GM23338 (cell line): ENCODE measurements around the gene PLXNA2. TPM values are rescaled to one million over a fixed set of nuclear protein-coding genes. Genes with fewer than 3 reads are reported as not detected.

Source experiments
- ATAC-seq: fragments of 200-7000 bp; cut with Tn5 transposase; 3 replicates; pipeline ENCODE4 v1.9.1; 2020
- DNase-seq: peaks from one replicate; pipeline ENCODE4 v3.0.0-alpha.2; 2015; ENCODE audit warnings: low spot score
- H2AFZ ChIP-seq: fragments of 200-600 bp; sonication (generic); 2 replicates; pipeline ENCODE4 v1.8.0; 2016; ENCODE audit warnings: antibody characterized with exemption, mild to moderate bottlenecking, moderate library complexity
- H3F3A ChIP-seq: fragments of 200-600 bp; sonication (generic); replicated peaks from 2 replicates; pipeline ENCODE4 v1.8.0; 2017; ENCODE audit warnings: antibody characterized with exemption, mixed run types, low read depth
- H3K27ac ChIP-seq: fragments of 200-600 bp; sonication (generic); 2 replicates; pipeline ENCODE4 v1.6.1; 2016; ENCODE audit warnings: low read depth
- H3K27me3 ChIP-seq: fragments of 200-600 bp; sonication (generic); 2 replicates; pipeline ENCODE4 v1.8.0; 2016; ENCODE audit warnings: mild to moderate bottlenecking, mixed run types, moderate library complexity; ENCODE audit not compliant: insufficient read depth
- H3K36me3 ChIP-seq: fragments of 200-600 bp; sonication (generic); 2 replicates; pipeline ENCODE4 v1.8.0; 2016; ENCODE audit warnings: mild to moderate bottlenecking; ENCODE audit not compliant: insufficient read depth
- H3K4me1 ChIP-seq: fragments of 200-600 bp; sonication (generic); 2 replicates; pipeline ENCODE4 v1.8.0; 2016; ENCODE audit warnings: mild to moderate bottlenecking, moderate library complexity; ENCODE audit not compliant: insufficient read depth
- H3K4me2 ChIP-seq: fragments of 200-600 bp; sonication (generic); 2 replicates; pipeline ENCODE4 v1.7.1; 2017; ENCODE audit warnings: mixed run types
- H3K4me3 ChIP-seq: fragments of 200-600 bp; sonication (generic); 2 replicates; pipeline ENCODE4 v1.6.1; 2016; ENCODE audit warnings: mixed run types
- H3K79me2 ChIP-seq: fragments of 200-600 bp; sonication (generic); replicated peaks from 2 replicates; pipeline ENCODE4 v1.8.0; 2017; ENCODE audit warnings: mild to moderate bottlenecking; ENCODE audit not compliant: insufficient read depth
- H3K9me2 ChIP-seq: fragments of 200-600 bp; sonication (generic); 2 replicates; pipeline ENCODE4 v1.8.0; 2017; ENCODE audit not compliant: insufficient read depth
- H4K20me1 ChIP-seq: fragments of 200-600 bp; sonication (generic); replicated peaks from 2 replicates; pipeline ENCODE4 v1.8.0; 2017; ENCODE audit warnings: mild to moderate bottlenecking; ENCODE audit not compliant: insufficient read depth
- H3K27ac Mint-ChIP-seq: 2 replicates; pipeline ENCODE4 v1.8.0; 2020; ENCODE audit warnings: inconsistent platforms, mild to moderate bottlenecking, moderate library complexity, mixed read lengths
- H3K27me3 Mint-ChIP-seq: 3 replicates; pipeline ENCODE4 v1.8.0; 2022; ENCODE audit warnings: low read depth, mild to moderate bottlenecking, moderate library complexity, mixed read lengths, inconsistent platforms; ENCODE audit not compliant: insufficient read depth, poor library complexity
- H3K36me3 Mint-ChIP-seq: 3 replicates; pipeline ENCODE4 v1.8.0; 2021; ENCODE audit warnings: low read depth, mild to moderate bottlenecking, inconsistent platforms, moderate library complexity, mixed read lengths
- H3K4me1 Mint-ChIP-seq: 3 replicates; pipeline ENCODE4 v1.8.0; 2020; ENCODE audit warnings: mild to moderate bottlenecking, inconsistent platforms, mixed read lengths
- H3K4me3 Mint-ChIP-seq: 3 replicates; pipeline ENCODE4 v1.8.0; 2021; ENCODE audit warnings: moderate library complexity, mild to moderate bottlenecking, inconsistent platforms, mixed read lengths
- H3K9me3 Mint-ChIP-seq: 3 replicates; pipeline ENCODE4 v1.8.0; 2020; ENCODE audit warnings: moderate library complexity, mild to moderate bottlenecking, inconsistent platforms, mixed read lengths
- CREB1 ChIP-seq: fragments of 250-450 bp; sonication (Bioruptor Pico); IDR thresholded peaks from 2 replicates; pipeline ENCODE4 v1.5.0; 2020; ENCODE audit warnings: low read depth, mild to moderate bottlenecking, moderate library complexity
- CTCF ChIP-seq, 2 experiments: fragments of 200-600 bp in 1 of 2; sonication (generic) in 1 of 2; conservative IDR thresholded peaks; 2 replicates each; pipeline versions ENCODE4 v1.5.1 to v1.6.1; 2016 to 2017; ENCODE audit warnings: antibody characterized with exemption in 2 of 2, low read depth in 2 of 2, mild to moderate bottlenecking in 2 of 2, moderate library complexity in 1 of 2
- ETS1 ChIP-seq: IDR thresholded peaks from 2 replicates; pipeline ENCODE4 v1.6.1; 2016; ENCODE audit warnings: antibody characterized with exemption
- EZH2 ChIP-seq: fragments of 200-600 bp; sonication (generic); IDR thresholded peaks from one replicate; pipeline ENCODE4 v1.8.0; 2017; ENCODE audit warnings: antibody characterized with exemption, mild to moderate bottlenecking, low read depth; ENCODE audit not compliant: unreplicated experiment
- EZH2phosphoT487 ChIP-seq: fragments of 200-600 bp; sonication (generic); IDR thresholded peaks from one replicate; pipeline ENCODE4 v1.8.1; 2018; ENCODE audit warnings: antibody characterized with exemption; ENCODE audit not compliant: unreplicated experiment
- JUNB ChIP-seq: IDR thresholded peaks from one replicate; pipeline ENCODE4 v1.6.1; 2016; ENCODE audit warnings: antibody characterized with exemption; ENCODE audit not compliant: unreplicated experiment
- NANOG ChIP-seq: IDR thresholded peaks from 2 replicates; pipeline ENCODE4 v1.6.1; 2016; ENCODE audit warnings: antibody characterized with exemption, borderline replicate concordance
- POLR2AphosphoS5 ChIP-seq: IDR thresholded peaks from 2 replicates; pipeline ENCODE4 v1.6.1; 2016; ENCODE audit warnings: antibody characterized with exemption, low read depth
- REST ChIP-seq: IDR thresholded peaks from one replicate; pipeline ENCODE4 v1.6.1; 2018; ENCODE audit warnings: antibody characterized with exemption; ENCODE audit not compliant: unreplicated experiment
- STAT1 ChIP-seq: IDR thresholded peaks from one replicate; pipeline ENCODE4 v1.6.1; 2016; ENCODE audit warnings: antibody characterized with exemption; ENCODE audit not compliant: unreplicated experiment
- ZNF114 ChIP-seq: fragments of 250-450 bp; sonication (Bioruptor Pico); IDR thresholded peaks from 2 replicates; pipeline ENCODE4 v1.5.0; 2020; ENCODE audit warnings: mild to moderate bottlenecking, moderate library complexity
- ZNF331 ChIP-seq: fragments of 250-450 bp; sonication (Bioruptor Pico); IDR thresholded peaks from 2 replicates; pipeline ENCODE4 v1.5.0; 2020; ENCODE audit warnings: low read depth, mild to moderate bottlenecking, moderate library complexity
- ZNF462 ChIP-seq: fragments of 250-450 bp; sonication (Bioruptor Pico); IDR thresholded peaks from 2 replicates; pipeline ENCODE4 v1.5.0; 2020; ENCODE audit warnings: mild to moderate bottlenecking, moderate library complexity
- polyA plus RNA-seq: library from polyadenylated mRNA; unstranded; fragments of >200 nt; fragmentation: Nextera tagmentation; extraction: Ambion mirVana; gene quantifications from 2 replicates; pipeline ENCODE4 v1.2.1, GENCODE V29; 2016
- total RNA-seq: library from RNA; depleted of rRNA; stranded (reverse); fragments of >200 nt; shearing (Covaris generic); gene quantifications from 2 replicates; pipeline ENCODE4 v1.2.3, GENCODE V29; 2014

The PLXNA2 gene
- total and polyA plus RNA-seq, 2 experiments from 2014 or later, result 0.40 to 1.8 TPM

- H3K9me2 ChIP-seq, result peaks cover 9% of the 10 kb centered on the region
- Mint-ChIP-seq H3K4me3 (no peak overlapping the region), H3K4me1 (peaks cover 11% of the 10 kb centered on the region), H3K27me3 (no peaks in the 10 kb centered on the region), H3K36me3 (no peaks in the 10 kb centered on the region), H3K9me3 (no peaks in the 10 kb centered on the region), H3K27ac (no peak overlapping the region)
- peaks cover 3% of the 10 kb centered on the region; the same call in 1 of the 2 replicates for H3K4me1 ChIP-seq
- H3K79me2 ChIP-seq, result no peaks in the 10 kb centered on the region
- no peak overlapping the region for H3K4me3 ChIP-seq
- no peak overlapping the region for H3K4me2 ChIP-seq
- no peak overlapping the region for H3K27ac ChIP-seq
- no peaks in the 10 kb centered on the region for H3K27me3 ChIP-seq
- no peak for TF ChIP-seq NANOG
- no peak for TF ChIP-seq ZNF462
- TF ChIP-seq STAT1, result no peak
- TF ChIP-seq ZNF114 (CRISPR knock-in tag), result no peak
- TF ChIP-seq CREB1 (CRISPR knock-in tag), result no peak
- TF ChIP-seq ETS1, result no peak
- no peak for TF ChIP-seq ZNF331 (CRISPR knock-in tag)
- TF ChIP-seq REST, result no peak
- TF ChIP-seq POLR2AphosphoS5, result no peak
- TF ChIP-seq EZH2phosphoT487, result no peak
- no peak for TF ChIP-seq EZH2
- no peak for TF ChIP-seq CTCF (conservative IDR thresholded peaks at IDR 0.05; ENCODE audit: low read depth in 2 of 2)
- TF ChIP-seq JUNB, result no peak
- H3F3A ChIP-seq, result no peaks in the 10 kb centered on the region
- ATAC-seq, result peak; percentile 52
- H4K20me1 ChIP-seq, result no peaks in the 10 kb centered on the region; the same call in 1 of the 2 replicates
- no peak for DNase-seq
- H2AFZ ChIP-seq, result peak overlapping the region; percentile 92; the same call in 1 of the 2 replicates
- H3K36me3 ChIP-seq, result no peaks in the 10 kb centered on the region; the same call in 1 of the 2 replicates
These were observed 47.9 kb upstream of the PLXNA2 start for GRCh38 chr1:208291923-208292711.
